ENCODE data around the gene SLC29A4. TPM values are rescaled to one million over a fixed set of nuclear protein-coding genes. Genes with fewer than 3 reads are reported as not detected.
"Not testable (repeated sequence)": the region's sequence is repeated elsewhere in the genome, so short reads cannot be mapped to it uniquely, and the experiment has no call there.

SLC29A4 gene
- total RNA-seq, 1 experiment from 2014 or later: 4.7 TPM

DNA sequence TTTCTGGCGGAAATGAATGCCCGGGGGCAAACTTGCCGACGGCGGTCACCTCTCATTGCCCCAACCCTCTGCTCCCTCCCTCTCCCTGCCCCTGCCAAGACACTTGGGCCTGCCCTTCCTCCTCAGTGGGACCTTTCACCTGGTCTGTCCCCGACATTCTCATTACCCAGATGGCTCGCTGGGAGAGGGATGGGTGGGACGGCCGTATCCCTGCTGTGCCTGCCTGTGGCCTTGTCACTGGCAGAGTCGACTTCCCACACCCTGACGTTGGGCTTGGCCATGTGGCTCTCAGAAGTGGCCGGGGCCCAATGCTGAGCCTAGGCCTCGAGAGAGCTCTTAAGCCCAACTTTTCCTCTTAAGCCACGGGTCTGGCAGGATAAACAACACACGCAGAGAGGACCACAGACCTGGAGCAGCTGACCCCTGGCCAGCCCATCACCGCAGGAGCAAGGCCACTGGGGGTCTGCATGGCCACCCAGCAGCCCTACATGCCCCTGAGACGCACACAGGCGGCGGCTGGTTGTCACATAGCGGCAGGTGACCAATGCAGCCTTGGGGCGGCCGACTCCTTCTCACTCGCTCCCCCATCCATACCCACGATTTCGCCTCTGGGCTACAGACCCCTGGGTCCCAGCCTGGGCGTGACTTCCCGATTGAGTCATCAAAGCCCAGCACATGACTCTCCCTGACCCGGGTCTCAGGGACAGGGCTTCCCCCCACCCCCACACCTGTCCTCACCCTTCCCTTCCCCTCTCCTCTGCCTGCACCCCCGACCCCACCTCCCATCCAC lies 40.1 kb downstream of the SLC29A4 start:
- DNase-seq (ENCODE audit: low read depth): no peak

GRCh38 chr7:5323800-5324781 lies 41.3 kb downstream of the SLC29A4 start:
- DNase-seq (ENCODE audit: low read depth): not testable (repeated sequence)

- DNase-seq (ENCODE audit: low read depth): no peak
Observed at GRCh38 chr7:5324961-5325360, 42.2 kb downstream of the SLC29A4 start.

DNA sequence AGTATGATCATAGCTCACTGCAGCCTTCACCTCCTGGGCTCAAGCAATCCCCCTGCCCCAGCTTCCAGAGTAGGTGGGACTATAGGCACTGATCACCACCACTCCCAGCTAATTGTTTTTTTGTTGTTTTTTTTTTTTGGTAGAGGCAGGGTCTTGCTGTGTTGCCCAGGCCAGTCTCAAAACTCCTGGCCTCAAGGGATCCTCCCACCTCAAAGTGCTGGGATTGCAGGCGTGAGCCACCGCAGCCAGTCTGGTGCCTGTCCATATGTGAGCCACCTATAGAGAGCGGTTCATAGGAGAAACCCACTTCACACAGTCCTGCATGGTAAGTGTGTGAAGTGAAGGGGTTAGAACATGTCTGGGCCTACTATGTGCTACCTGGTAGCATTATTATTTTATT lies 47.5 kb downstream of the SLC29A4 start:
- DNase-seq (ENCODE audit: low read depth): no peak

DNA sequence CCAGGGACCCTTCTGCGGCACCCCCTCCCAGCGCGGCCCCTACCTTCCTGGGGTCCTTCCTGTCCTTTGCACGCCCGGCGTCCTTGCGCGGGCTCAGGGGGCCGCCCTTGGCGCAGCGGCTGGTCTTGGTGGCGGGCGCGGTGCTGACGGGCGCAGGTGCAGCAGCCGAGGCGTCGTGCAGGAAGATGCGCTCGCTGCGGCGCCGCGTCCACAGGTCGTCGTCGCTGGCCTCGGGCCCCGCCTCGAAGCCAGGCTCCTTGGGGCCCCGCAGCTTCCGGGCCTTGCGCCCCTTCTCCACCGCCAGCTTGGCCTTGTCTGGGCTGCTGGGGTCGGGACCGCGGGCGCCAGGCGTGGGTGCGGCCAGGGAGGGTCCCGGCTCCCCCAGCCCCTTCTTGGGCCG lies 49.8 kb downstream of the SLC29A4 start:
- DNase-seq (ENCODE audit: low read depth): no peak

DNA sequence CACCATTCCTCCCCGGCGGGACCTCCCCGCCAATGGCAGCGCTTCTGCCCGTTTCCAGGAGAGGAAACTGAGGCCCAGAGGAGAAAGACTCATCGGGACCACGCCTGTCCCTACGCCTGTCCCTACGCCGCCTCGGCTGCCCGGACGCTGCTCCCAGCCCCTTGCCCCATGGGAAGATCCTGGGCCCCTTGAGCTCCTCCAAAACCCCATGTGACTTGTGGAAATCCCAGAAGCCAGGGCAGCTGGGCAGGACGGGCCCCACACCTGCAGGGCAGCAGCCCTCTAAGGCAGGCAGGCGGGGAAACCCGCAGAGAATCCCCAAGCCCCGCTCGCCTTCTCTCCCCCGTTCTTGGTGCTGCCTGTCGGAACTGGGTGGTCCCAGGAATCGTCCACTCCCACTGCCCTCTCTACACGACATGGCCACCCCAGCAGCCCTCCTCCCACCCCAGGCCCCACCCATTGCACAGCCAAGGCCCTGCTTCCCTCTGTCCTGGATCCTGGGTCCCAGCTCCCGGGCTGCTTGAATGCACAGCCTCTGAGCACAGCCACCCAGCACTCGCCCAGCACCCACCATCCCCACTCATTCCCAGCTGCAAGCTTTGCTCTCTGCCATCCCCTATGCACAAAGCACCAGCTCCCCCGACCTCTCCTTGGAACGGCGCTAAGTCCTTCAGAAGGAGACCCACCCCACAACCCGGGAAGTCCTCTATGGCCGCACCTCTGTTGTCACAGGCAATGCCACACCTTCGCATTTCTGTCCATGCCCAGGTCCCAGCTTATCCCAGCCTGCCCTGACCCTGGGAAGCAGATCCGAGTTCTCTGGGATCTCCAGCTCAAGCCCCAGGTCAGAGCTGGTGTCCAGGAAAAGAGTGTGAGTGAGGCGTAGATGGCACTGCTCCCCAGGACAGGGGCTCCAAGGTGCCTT lies 50.6 kb downstream of the SLC29A4 start:
- no peak for DNase-seq (ENCODE audit: low read depth)

GRCh38 chr7:5334671-5335070 lies 51.9 kb downstream of the SLC29A4 start:
- no peak for DNase-seq (ENCODE audit: low read depth)

- no peak for DNase-seq (ENCODE audit: low read depth)
Observed at GRCh38 chr7:5337047-5337446, 54.3 kb downstream of the SLC29A4 start.

DNA sequence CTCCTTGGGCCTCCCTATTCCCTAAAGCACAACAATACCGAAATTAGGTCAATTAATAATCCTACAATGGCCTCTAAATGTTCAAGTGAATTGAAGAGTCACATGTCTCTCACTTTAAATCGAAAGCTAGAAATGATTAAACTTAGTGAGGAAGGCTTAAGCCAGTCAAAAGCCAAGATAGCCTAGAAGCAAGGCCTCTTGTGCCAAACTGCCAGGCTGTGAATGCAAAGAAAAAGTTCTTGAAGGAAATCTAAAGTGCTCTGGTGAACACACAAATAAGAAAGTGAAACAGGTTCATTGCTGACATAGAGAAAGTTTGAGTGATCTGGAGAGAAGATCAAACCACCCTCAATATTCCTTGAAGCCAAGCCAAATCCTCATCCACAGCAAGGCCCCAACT lies 57.2 kb downstream of the SLC29A4 start:
- DNase-seq (ENCODE audit: low read depth): no peak

GRCh38 chr7:5342631-5343030 lies 59.9 kb downstream of the SLC29A4 start:
- no peak for DNase-seq (ENCODE audit: low read depth)

- no peak for DNase-seq (ENCODE audit: low read depth)
Observed at GRCh38 chr7:5343884-5344283, 61.1 kb downstream of the SLC29A4 start.

DNA sequence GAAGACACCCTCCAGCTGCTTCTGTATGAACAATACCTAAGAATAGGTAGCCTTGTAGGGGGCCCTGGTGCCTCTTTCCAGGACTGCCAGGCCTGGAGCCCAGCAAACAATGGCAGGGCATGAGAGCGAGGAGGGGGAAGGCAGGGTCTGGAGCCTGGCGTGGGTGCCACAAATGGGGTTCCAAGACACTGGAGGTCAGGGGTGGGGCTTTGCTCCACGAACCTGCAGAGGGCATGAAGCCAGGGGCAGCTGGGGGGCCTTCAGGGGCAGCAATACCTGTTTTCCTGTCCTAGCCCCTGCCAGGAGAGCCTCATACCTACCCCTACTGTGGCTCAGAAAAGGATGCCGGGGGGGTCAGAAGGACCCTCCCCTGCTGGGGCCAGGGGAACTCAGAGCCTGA lies 61.6 kb downstream of the SLC29A4 start:
- no peak for DNase-seq (ENCODE audit: low read depth)

DNA sequence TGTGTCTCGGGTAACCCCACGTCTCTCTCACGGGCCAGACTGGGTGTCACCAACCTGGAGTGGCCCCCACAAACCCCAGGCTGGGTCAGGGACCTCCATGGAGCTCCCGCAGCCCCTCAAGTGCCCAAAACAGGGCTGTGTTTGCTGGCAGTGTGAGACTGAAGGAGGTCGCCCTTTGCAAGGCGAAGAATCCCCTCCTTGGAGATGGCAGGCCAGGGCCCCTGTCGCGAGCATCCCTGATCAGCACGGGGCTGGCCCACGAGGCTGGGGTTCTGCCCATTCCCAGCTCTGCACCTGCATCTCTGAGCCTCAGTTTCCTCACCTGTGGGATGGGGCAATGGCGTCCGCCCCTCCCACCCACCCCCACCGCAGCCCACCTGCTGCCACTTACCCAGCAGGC lies 62.4 kb downstream of the SLC29A4 start:
- no peak for DNase-seq (ENCODE audit: low read depth)

- no peak for DNase-seq (ENCODE audit: low read depth)
Observed at GRCh38 chr7:5345671-5346070, 62.9 kb downstream of the SLC29A4 start.

- no peak for DNase-seq (ENCODE audit: low read depth)
Observed at GRCh38 chr7:5348134-5349004, 65.6 kb downstream of the SLC29A4 start.

GRCh38 chr7:5349005-5349380 lies 66.2 kb downstream of the SLC29A4 start:
- no peak for DNase-seq (ENCODE audit: low read depth)

DNA sequence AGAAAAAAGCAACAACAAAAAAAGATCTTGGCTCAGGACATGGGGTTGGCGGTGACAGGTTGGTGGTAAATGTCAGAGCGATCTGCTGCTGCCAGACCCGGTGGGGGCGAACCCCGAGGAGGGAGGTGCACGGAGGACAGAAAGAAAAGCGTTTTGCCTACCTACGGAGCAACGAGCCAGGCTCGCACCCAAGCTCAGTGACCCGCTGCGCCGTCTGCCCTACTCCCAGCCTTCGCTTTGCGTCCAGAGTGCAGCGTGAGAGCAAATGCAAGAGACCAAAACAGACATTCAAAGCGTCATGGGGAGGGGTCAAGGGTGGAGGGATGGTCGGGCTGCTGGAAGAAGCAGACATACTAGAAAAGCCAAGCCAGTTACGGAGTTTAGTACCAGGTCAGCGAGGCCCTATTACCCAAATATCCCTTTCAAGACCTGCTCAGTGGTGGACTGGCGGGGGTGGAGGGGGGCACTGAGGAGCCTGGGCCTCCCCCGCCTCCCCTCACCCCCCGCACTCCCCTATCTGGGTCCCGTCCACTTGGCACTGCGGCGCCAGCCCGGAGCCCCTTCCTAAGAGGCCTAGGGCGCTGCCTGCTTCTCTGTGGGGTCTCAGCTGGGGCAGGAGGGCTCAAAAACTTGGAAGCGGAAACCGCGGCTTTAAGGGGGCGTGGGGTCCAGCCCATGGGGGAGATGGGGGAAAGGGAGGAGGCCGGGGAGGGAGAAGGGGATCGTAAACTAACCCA lies 66.9 kb downstream of the SLC29A4 start:
- DNase-seq (ENCODE audit: low read depth): no peak

DNA sequence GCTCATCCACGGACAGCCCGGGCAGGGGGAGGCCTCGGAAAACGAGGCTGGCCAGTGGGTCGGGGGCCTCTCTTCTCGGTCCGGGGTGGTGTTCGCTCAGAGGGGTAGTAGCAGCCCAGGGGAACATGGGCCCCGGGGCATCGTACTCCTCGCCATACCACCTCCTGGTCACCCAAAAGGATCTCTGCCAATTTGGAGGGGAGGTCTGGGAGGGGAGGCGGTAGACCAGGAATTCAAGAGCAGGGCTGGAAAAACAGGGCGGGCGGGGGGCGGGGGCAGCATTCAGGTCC lies 67.4 kb downstream of the SLC29A4 start:
- DNase-seq (ENCODE audit: low read depth): no peak

GRCh38 chr7:5350600-5351385 lies 68.0 kb downstream of the SLC29A4 start:
- DNase-seq (ENCODE audit: low read depth): no peak

All from LHCN-M2 (cell line).